WTC11 (cell line): ENCODE measurements around the gene SP110. TPM values are rescaled to one million over a fixed set of nuclear protein-coding genes. Genes with fewer than 3 reads are reported as not detected.

Source experiments
- ATAC-seq: fragments of 200-7000 bp; cut with Tn5 transposase; 2 replicates; pipeline ENCODE4 v1.10.0; 2021; ENCODE audit warnings: mild to moderate bottlenecking, moderate library complexity
- CTCF ChIA-PET: fragments of 300-600 bp; sonication (Branson Sonifier 250); formaldehyde crosslinking; loops from one replicate; lab custom pipeline; 2021; ENCODE audit warnings: antibody characterized with exemption; lab: Charles Lee
- POLR2A ChIA-PET: fragments of 350-600 bp; sonication (Branson Sonifier 250); formaldehyde crosslinking; loops from one replicate; lab custom pipeline; 2021; ENCODE audit warnings: antibody characterized with exemption; lab: Charles Lee
- DNase-seq: peaks from one replicate; pipeline ENCODE4 v3.0.0; 2021; ENCODE audit warnings: low spot score
- H3K27ac Mint-ChIP-seq: 2 replicates; pipeline ENCODE4 v1.8.0; 2021; ENCODE audit warnings: mixed read lengths
- H3K27me3 Mint-ChIP-seq: 2 replicates; pipeline ENCODE4 v1.8.0; 2021; ENCODE audit warnings: low read depth, mild to moderate bottlenecking, moderate library complexity, mixed read lengths
- H3K36me3 Mint-ChIP-seq: 2 replicates; pipeline ENCODE4 v1.8.0; 2021; ENCODE audit warnings: mixed read lengths
- H3K4me1 Mint-ChIP-seq: 2 replicates; pipeline ENCODE4 v1.8.0; 2022; ENCODE audit warnings: mixed read lengths
- H3K4me3 Mint-ChIP-seq: 2 replicates; pipeline ENCODE4 v1.8.0; 2021; ENCODE audit warnings: mild to moderate bottlenecking, moderate library complexity, mixed read lengths
- H3K9me3 Mint-ChIP-seq: 2 replicates; pipeline ENCODE4 v1.8.0; 2021; ENCODE audit warnings: mixed read lengths
- ARID4B ChIP-seq: sonication (generic); formaldehyde crosslinking; IDR thresholded peaks from 2 replicates; pipeline ENCODE4 v1.8.0; 2023; ENCODE audit warnings: missing genetic modification reagents, mild to moderate bottlenecking, borderline replicate concordance
- CTCF ChIP-seq: fragments of 200-600 bp; IDR thresholded peaks from 2 replicates; pipeline ENCODE4 v1.8.0; 2022; ENCODE audit warnings: antibody characterized with exemption
- EMX1 ChIP-seq: fragments of 250-450 bp; sonication (Bioruptor Pico); IDR thresholded peaks from 2 replicates; pipeline ENCODE4 v1.8.0; 2021; ENCODE audit warnings: mild to moderate bottlenecking
- FOXJ3 ChIP-seq: sonication (generic); formaldehyde crosslinking; IDR thresholded peaks from 2 replicates; pipeline ENCODE4 v1.9.0; 2021; ENCODE audit warnings: missing genetic modification reagents, mild to moderate bottlenecking, borderline replicate concordance
- FOXK1 ChIP-seq: sonication (generic); formaldehyde crosslinking; IDR thresholded peaks from 2 replicates; pipeline ENCODE4 v1.8.0; 2022; ENCODE audit warnings: mild to moderate bottlenecking, moderate library complexity, missing genetic modification reagents
- FOXP4 ChIP-seq: sonication (generic); formaldehyde crosslinking; IDR thresholded peaks from 2 replicates; pipeline ENCODE4 v1.8.0; 2022; ENCODE audit warnings: mild to moderate bottlenecking, missing genetic modification reagents
- GRHL2 ChIP-seq: fragments of 250-450 bp; sonication (Bioruptor Pico); IDR thresholded peaks from 2 replicates; pipeline ENCODE4 v1.8.0; 2022; ENCODE audit warnings: mild to moderate bottlenecking, moderate library complexity; ENCODE audit not compliant: insufficient replicate concordance, severe bottlenecking
- HMGA2 ChIP-seq: fragments of 250-450 bp; sonication (Bioruptor Pico); IDR thresholded peaks from 2 replicates; pipeline ENCODE4 v1.4.0; 2021; ENCODE audit warnings: mild to moderate bottlenecking, moderate library complexity
- MXD4 ChIP-seq: fragments of 250-450 bp; sonication (Bioruptor Pico); IDR thresholded peaks from 2 replicates; pipeline ENCODE4 v1.8.0; 2021; ENCODE audit warnings: mild to moderate bottlenecking, moderate library complexity, borderline replicate concordance
- MYBL2 ChIP-seq: sonication (generic); formaldehyde crosslinking; IDR thresholded peaks from 2 replicates; pipeline ENCODE4 v1.8.1; 2023; ENCODE audit warnings: mild to moderate bottlenecking, moderate library complexity, missing genetic modification reagents
- NFATC4 ChIP-seq: fragments of 250-450 bp; sonication (Bioruptor Pico); IDR thresholded peaks from 2 replicates; pipeline ENCODE4 v1.9.0; 2021; ENCODE audit warnings: mild to moderate bottlenecking
- NFE2L1 ChIP-seq: sonication (generic); formaldehyde crosslinking; IDR thresholded peaks from 2 replicates; pipeline ENCODE4 v1.8.1; 2023; ENCODE audit warnings: missing genetic modification reagents
- NFYB ChIP-seq: sonication (generic); formaldehyde crosslinking; conservative IDR thresholded peaks from 2 replicates; pipeline ENCODE4 v1.8.0; 2022; ENCODE audit warnings: low read depth, missing genetic modification reagents
- NR1H2 ChIP-seq: sonication (generic); formaldehyde crosslinking; IDR thresholded peaks from 2 replicates; pipeline ENCODE4 v1.9.0; 2021; ENCODE audit warnings: mild to moderate bottlenecking, moderate library complexity, missing genetic modification reagents
- NR3C1 ChIP-seq: sonication (generic); formaldehyde crosslinking; conservative IDR thresholded peaks from 2 replicates; pipeline ENCODE4 v1.8.1; 2023; ENCODE audit warnings: low read depth, mild to moderate bottlenecking, missing genetic modification reagents
- OVOL2 ChIP-seq: fragments of 250-450 bp; sonication (Bioruptor Pico); IDR thresholded peaks from 2 replicates; pipeline ENCODE4 v1.9.0; 2021; ENCODE audit warnings: mild to moderate bottlenecking, borderline replicate concordance
- PREB ChIP-seq: sonication (generic); formaldehyde crosslinking; IDR thresholded peaks from 2 replicates; pipeline ENCODE4 v1.8.1; 2022; ENCODE audit warnings: mild to moderate bottlenecking, missing genetic modification reagents, moderate library complexity, borderline replicate concordance
- RELA ChIP-seq: sonication (generic); formaldehyde crosslinking; IDR thresholded peaks from 2 replicates; pipeline ENCODE4 v1.8.1; 2022; ENCODE audit warnings: missing genetic modification reagents, mild to moderate bottlenecking, borderline replicate concordance
- SMAD4 ChIP-seq: sonication (generic); formaldehyde crosslinking; IDR thresholded peaks from 2 replicates; pipeline ENCODE4 v1.8.0; 2022; ENCODE audit warnings: mild to moderate bottlenecking, missing genetic modification reagents
- SOX15 ChIP-seq: fragments of 250-450 bp; sonication (Bioruptor Pico); IDR thresholded peaks from 2 replicates; pipeline ENCODE4 v1.9.0; 2021; ENCODE audit warnings: mild to moderate bottlenecking
- USF2 ChIP-seq: sonication (generic); formaldehyde crosslinking; IDR thresholded peaks from 2 replicates; pipeline ENCODE4 v1.8.1; 2023; ENCODE audit warnings: mild to moderate bottlenecking, missing genetic modification reagents, moderate library complexity
- ZNF121 ChIP-seq: sonication (generic); formaldehyde crosslinking; IDR thresholded peaks from 2 replicates; pipeline ENCODE4 v1.8.0; 2023; ENCODE audit warnings: missing genetic modification reagents
- ZNF232 ChIP-seq: sonication (generic); formaldehyde crosslinking; IDR thresholded peaks from 2 replicates; pipeline ENCODE4 v1.8.0; 2022; ENCODE audit warnings: mild to moderate bottlenecking, missing genetic modification reagents
- ZNF317 ChIP-seq: sonication (generic); formaldehyde crosslinking; IDR thresholded peaks from 2 replicates; pipeline ENCODE4 v1.8.1; 2023; ENCODE audit warnings: low read depth, mild to moderate bottlenecking, moderate library complexity, missing genetic modification reagents, borderline replicate concordance
- ZNF423 ChIP-seq: fragments of 250-450 bp; sonication (Bioruptor Pico); IDR thresholded peaks from 2 replicates; pipeline ENCODE4 v2.1.2; 2022; ENCODE audit warnings: mild to moderate bottlenecking, moderate library complexity
- ZNF671 ChIP-seq: fragments of 250-450 bp; sonication (Bioruptor Pico); IDR thresholded peaks from 2 replicates; pipeline ENCODE4 v1.8.0; 2021; ENCODE audit warnings: mild to moderate bottlenecking
- total RNA-seq: library from RNA; stranded (reverse); gene quantifications from 3 replicates; pipeline ENCODE4 v1.2.3, GENCODE V29; 2021
- TF ChIP-seq, protein P1 (sequence below): sonication (generic); formaldehyde crosslinking; IDR thresholded peaks from 2 replicates; pipeline ENCODE4 v1.8.1; 2023; ENCODE audit warnings: mild to moderate bottlenecking, missing genetic modification reagents, moderate library complexity
- TF ChIP-seq, protein P2 (sequence below): sonication (generic); formaldehyde crosslinking; IDR thresholded peaks from 2 replicates; pipeline ENCODE4 v1.8.0; 2023; ENCODE audit warnings: missing genetic modification reagents

SP110 gene
- total RNA-seq, 1 experiment from 2014 or later = 5.7 TPM

DNA sequence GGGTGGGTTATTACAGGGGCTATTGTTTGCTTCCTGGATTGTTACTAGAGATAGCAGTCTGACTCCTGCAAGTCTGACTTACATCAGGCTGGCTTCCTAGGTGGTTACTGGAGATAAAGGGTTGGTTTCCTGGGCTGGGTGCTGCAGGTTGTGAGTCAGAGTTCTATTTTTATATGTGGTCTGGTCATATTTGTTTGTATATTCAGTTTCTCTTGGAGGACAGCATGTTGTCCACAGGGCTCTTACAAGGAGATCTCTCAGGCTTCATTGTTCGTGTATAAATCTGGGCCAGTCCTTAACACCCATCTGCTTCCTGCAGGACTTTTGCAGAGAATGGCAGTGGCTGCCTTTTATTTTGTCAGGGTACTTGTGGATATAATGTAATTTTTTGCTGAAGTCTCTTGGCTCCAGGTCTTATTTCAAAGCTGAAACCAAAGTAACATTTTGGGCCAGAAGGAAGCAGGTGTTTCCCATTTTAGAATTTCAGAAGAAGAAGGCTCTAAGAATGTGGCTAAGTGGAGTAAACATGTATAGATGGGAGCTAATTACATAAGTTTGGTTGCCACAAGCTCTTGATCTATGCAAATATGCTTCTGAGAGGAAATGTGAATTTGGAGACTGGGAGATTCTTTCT is 85.2 kb downstream of the SP110 start (continued):
- TF ChIP-seq NFATC4 (CRISPR knock-in tag) (no peak), SMAD4 (CRISPR knock-in tag) (no peak), NR1H2 (CRISPR knock-in tag) (no peak), SOX15 (CRISPR knock-in tag) (no peak), RELA (no peak), MYBL2 (CRISPR knock-in tag) (no peak), ZNF317 (CRISPR knock-in tag) (no peak), NR3C1 (CRISPR knock-in tag) (no peak), GRHL2 (no peak), EMX1 (no peak)
- TF ChIP-seq, protein P1, sequence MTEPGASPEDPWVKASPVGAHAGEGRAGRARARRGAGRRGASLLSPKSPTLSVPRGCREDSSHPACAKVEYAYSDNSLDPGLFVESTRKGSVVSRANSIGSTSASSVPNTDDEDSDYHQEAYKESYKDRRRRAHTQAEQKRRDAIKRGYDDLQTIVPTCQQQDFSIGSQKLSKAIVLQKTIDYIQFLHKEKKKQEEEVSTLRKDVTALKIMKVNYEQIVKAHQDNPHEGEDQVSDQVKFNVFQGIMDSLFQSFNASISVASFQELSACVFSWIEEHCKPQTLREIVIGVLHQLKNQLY (CRISPR knock-in tag) = no peak

GRCh38 chr2:230131366-230131765 is 88.4 kb downstream of the SP110 start:
- POLR2A ChIA-PET = no interaction called here
- no peaks in the 10 kb centered on the region for H3K36me3 Mint-ChIP-seq
- ATAC-seq = no peak
- no peak for DNase-seq
- no peaks in the 10 kb centered on the region; the same call in 1 of the 2 replicates for H3K4me1 Mint-ChIP-seq
- CTCF ChIA-PET = no interaction called here
- H3K9me3 Mint-ChIP-seq = no peaks in the 10 kb centered on the region; the same call in 1 of the 2 replicates
- H3K4me3 Mint-ChIP-seq = no peak overlapping the region
- H3K27ac Mint-ChIP-seq = no peak overlapping the region
- H3K27me3 Mint-ChIP-seq = no peaks in the 10 kb centered on the region
- TF ChIP-seq PREB = no peak
- no peak for TF ChIP-seq SOX15 (CRISPR knock-in tag)
- TF ChIP-seq NFYB = no peak
- no peak for TF ChIP-seq CTCF
- TF ChIP-seq ZNF671 = no peak
- TF ChIP-seq OVOL2 = no peak
- TF ChIP-seq ZNF121 (CRISPR knock-in tag) = no peak
- TF ChIP-seq ZNF423 (CRISPR knock-in tag) = no peak
- no peak for TF ChIP-seq MXD4 (CRISPR knock-in tag)
- TF ChIP-seq ZNF232 (CRISPR knock-in tag) = no peak
- TF ChIP-seq FOXP4 (CRISPR knock-in tag) = no peak
- TF ChIP-seq USF2 = no peak
- TF ChIP-seq NFE2L1 (CRISPR knock-in tag) = no peak
- no peak for TF ChIP-seq FOXK1 (CRISPR knock-in tag)
- no peak for TF ChIP-seq HMGA2 (CRISPR knock-in tag)
- no peak for TF ChIP-seq ARID4B (CRISPR knock-in tag)
- no peak for TF ChIP-seq FOXJ3 (CRISPR knock-in tag)
- TF ChIP-seq, protein P2, sequence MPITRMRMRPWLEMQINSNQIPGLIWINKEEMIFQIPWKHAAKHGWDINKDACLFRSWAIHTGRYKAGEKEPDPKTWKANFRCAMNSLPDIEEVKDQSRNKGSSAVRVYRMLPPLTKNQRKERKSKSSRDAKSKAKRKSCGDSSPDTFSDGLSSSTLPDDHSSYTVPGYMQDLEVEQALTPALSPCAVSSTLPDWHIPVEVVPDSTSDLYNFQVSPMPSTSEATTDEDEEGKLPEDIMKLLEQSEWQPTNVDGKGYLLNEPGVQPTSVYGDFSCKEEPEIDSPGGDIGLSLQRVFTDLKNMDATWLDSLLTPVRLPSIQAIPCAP (CRISPR knock-in tag) = no peak
